ENCODE results near the gene GPATCH2.

GPATCH2 gene

DNA sequence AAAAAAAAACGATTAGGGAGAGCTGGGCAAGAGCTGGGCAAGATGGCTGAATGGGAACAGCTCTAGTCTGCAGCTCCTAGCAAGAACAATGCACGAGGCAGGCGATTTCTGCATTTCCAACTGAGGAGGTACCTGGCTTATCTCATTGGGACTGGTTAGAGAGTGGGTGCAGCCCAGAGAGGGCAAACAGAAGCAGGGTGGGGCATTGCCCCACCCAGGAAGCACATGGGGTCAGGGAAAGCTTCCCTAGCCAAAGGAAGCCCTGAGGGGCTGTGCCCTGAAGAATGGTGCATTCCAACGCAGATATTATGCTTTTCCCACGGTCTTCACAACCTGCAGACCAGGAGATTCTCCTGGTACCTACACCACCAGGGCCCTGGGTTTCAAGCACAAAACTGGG is 251.6 kb downstream of the GPATCH2 start:
- no peak for DNase-seq (ENCODE audit: low spot score)
- Histone ChIP-seq H3K4me3 (no peak overlapping the region), H3K27ac (no peak overlapping the region)
- TF ChIP-seq, protein P1, sequence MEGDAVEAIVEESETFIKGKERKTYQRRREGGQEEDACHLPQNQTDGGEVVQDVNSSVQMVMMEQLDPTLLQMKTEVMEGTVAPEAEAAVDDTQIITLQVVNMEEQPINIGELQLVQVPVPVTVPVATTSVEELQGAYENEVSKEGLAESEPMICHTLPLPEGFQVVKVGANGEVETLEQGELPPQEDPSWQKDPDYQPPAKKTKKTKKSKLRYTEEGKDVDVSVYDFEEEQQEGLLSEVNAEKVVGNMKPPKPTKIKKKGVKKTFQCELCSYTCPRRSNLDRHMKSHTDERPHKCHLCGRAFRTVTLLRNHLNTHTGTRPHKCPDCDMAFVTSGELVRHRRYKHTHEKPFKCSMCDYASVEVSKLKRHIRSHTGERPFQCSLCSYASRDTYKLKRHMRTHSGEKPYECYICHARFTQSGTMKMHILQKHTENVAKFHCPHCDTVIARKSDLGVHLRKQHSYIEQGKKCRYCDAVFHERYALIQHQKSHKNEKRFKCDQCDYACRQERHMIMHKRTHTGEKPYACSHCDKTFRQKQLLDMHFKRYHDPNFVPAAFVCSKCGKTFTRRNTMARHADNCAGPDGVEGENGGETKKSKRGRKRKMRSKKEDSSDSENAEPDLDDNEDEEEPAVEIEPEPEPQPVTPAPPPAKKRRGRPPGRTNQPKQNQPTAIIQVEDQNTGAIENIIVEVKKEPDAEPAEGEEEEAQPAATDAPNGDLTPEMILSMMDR (IDR thresholded peaks at IDR 0.05) = no peak
